OCI-LY1 (cell line): ENCODE results near the gene ZNF629.

Source experiments
- H2AFZ ChIP-seq: fragments of 200-600 bp; sonication (generic), shearing (Covaris generic); 2 replicates; pipeline ENCODE4 v1.6.0; 2014; ENCODE audit warnings: antibody characterized with exemption, mild to moderate bottlenecking, low read length
- H3F3A ChIP-seq: fragments of 200-600 bp; sonication (generic), shearing (Covaris generic); 2 replicates; pipeline ENCODE4 v1.6.0; 2014; ENCODE audit warnings: mild to moderate bottlenecking, antibody characterized with exemption, low read length, moderate library complexity; ENCODE audit not compliant: insufficient read depth
- H3K27ac ChIP-seq: fragments of 200-600 bp; sonication (generic); 2 replicates; pipeline ENCODE4 v1.5.1; 2014; ENCODE audit warnings: low read length, mixed run types, mild to moderate bottlenecking, low read depth; ENCODE audit not compliant: poor library complexity, severe bottlenecking
- H3K27me3 ChIP-seq: fragments of 200-600 bp; sonication (generic); 2 replicates; pipeline ENCODE4 v1.6.0; 2014; ENCODE audit warnings: antibody characterized with exemption, mild to moderate bottlenecking, low read length, moderate library complexity; ENCODE audit not compliant: insufficient read depth
- H3K36me3 ChIP-seq: fragments of 200-600 bp; sonication (generic); 2 replicates; pipeline ENCODE4 v1.6.1; 2014; ENCODE audit warnings: mild to moderate bottlenecking, antibody characterized with exemption, low read length, moderate library complexity, mixed read lengths; ENCODE audit not compliant: insufficient read depth
- H3K4me1 ChIP-seq: fragments of 200-600 bp; sonication (generic); 2 replicates; pipeline ENCODE4 v1.5.1; 2014; ENCODE audit warnings: mild to moderate bottlenecking, low read length, moderate library complexity; ENCODE audit not compliant: insufficient read depth, severe bottlenecking
- H3K4me2 ChIP-seq: fragments of 200-600 bp; sonication (generic), shearing (Covaris generic); 2 replicates; pipeline ENCODE4 v1.6.1; 2014; ENCODE audit warnings: low read length
- H3K4me3 ChIP-seq: fragments of 200-600 bp; sonication (generic); 2 replicates; pipeline ENCODE4 v1.5.1; 2014; ENCODE audit warnings: low read length, low read depth, mild to moderate bottlenecking, mixed read lengths; ENCODE audit not compliant: poor library complexity, severe bottlenecking
- H3K79me2 ChIP-seq: fragments of 200-600 bp; shearing (Covaris generic); 2 replicates; pipeline ENCODE4 v1.6.1; 2016; ENCODE audit warnings: mixed run types, low read length, mixed read lengths; ENCODE audit not compliant: insufficient read depth
- H3K9ac ChIP-seq: fragments of 200-600 bp; sonication (generic), shearing (Covaris generic); 2 replicates; pipeline ENCODE4 v1.6.1; 2014; ENCODE audit warnings: mild to moderate bottlenecking, low read length, mixed read lengths
- H3K9me2 ChIP-seq: fragments of 200-600 bp; sonication (generic), shearing (Covaris generic); 2 replicates; pipeline ENCODE4 v1.6.1; 2014; ENCODE audit warnings: low read depth, mild to moderate bottlenecking, low read length, mixed read lengths
- H3K9me3 ChIP-seq: fragments of 200-600 bp; shearing (Covaris generic); 2 replicates; pipeline ENCODE4 v1.6.1; 2014; ENCODE audit warnings: low read length, mixed read lengths
- H4K20me1 ChIP-seq: fragments of 200-600 bp; sonication (generic), shearing (Covaris generic); 2 replicates; pipeline ENCODE4 v1.6.0; 2016; ENCODE audit warnings: mild to moderate bottlenecking, low read length; ENCODE audit not compliant: insufficient read depth
- EZH2 ChIP-seq: fragments of 200-600 bp; sonication (generic), shearing (Covaris generic); IDR thresholded peaks from 2 replicates; pipeline ENCODE4 v1.8.0; 2017; ENCODE audit warnings: borderline replicate concordance, mixed run types, mild to moderate bottlenecking, antibody characterized with exemption, low read length, moderate library complexity, mixed read lengths
- TF ChIP-seq, protein P1 (sequence below): fragments of 200-600 bp; sonication (generic), shearing (Covaris generic); IDR thresholded peaks from 2 replicates; pipeline ENCODE4 v1.5.1; 2017; ENCODE audit warnings: mild to moderate bottlenecking, antibody characterized with exemption, low read length, moderate library complexity, mixed read lengths

ZNF629 gene

DNA sequence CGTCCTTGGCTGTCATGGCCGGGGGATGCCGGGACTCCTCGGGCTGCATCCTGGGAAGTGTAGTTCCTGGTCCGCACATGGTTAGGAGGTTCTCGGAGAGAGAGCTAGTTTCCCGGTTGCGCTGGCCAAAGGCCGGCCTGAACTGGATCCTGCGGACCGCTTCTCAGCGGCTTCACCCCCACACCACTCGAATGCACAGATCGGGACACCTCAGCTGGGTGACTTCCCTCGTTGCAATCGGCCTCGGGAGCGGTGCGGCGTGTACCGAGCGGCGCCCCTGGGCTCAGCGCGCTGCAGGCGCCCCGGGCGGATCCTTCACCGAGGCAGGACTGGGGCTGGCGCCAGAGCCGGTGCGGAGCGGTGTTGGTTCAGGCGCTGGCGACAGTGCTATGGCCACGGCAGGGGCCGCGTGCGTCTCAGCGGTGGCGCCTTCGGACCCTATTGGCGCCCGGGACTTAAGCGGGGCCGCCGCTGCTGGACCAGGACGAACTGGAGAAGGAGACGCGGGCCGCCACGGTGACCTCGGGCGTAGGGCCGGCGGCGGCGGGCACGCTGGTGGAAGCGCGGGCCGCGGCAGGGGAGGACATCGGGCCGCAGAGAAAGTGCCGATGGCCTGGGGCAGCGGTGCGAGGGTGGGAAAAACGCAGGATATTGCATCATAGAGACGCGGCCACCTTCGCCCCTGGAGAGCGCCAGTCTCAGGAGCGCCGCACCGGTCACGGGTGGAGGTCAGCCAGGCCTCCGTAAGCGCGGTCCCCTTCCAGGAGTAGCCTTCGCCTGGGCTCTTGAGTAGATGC is 11.4 kb downstream of the ZNF629 start:
- no peaks in the 10 kb centered on the region for H3K9me2 ChIP-seq
- no peak overlapping the region for H2AFZ ChIP-seq
- H3K27me3 ChIP-seq: no peaks in the 10 kb centered on the region
- peak overlapping the region; percentile 52 for H3K4me3 ChIP-seq
- peak overlapping the region; percentile 11; the same call in 1 of the 2 replicates for H3K9ac ChIP-seq
- peak overlapping the region; percentile 37 for H3K4me2 ChIP-seq
- no peaks in the 10 kb centered on the region for H3F3A ChIP-seq
- H3K79me2 ChIP-seq: no peaks in the 10 kb centered on the region
- H3K4me1 ChIP-seq: no peaks in the 10 kb centered on the region
- H4K20me1 ChIP-seq: no peaks in the 10 kb centered on the region
- TF ChIP-seq EZH2: no peak
- TF ChIP-seq, protein P1, sequence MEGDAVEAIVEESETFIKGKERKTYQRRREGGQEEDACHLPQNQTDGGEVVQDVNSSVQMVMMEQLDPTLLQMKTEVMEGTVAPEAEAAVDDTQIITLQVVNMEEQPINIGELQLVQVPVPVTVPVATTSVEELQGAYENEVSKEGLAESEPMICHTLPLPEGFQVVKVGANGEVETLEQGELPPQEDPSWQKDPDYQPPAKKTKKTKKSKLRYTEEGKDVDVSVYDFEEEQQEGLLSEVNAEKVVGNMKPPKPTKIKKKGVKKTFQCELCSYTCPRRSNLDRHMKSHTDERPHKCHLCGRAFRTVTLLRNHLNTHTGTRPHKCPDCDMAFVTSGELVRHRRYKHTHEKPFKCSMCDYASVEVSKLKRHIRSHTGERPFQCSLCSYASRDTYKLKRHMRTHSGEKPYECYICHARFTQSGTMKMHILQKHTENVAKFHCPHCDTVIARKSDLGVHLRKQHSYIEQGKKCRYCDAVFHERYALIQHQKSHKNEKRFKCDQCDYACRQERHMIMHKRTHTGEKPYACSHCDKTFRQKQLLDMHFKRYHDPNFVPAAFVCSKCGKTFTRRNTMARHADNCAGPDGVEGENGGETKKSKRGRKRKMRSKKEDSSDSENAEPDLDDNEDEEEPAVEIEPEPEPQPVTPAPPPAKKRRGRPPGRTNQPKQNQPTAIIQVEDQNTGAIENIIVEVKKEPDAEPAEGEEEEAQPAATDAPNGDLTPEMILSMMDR: no peak
- H3K9me3 ChIP-seq: no peaks in the 10 kb centered on the region
- no peak overlapping the region for H3K27ac ChIP-seq
- H3K36me3 ChIP-seq: peaks cover 45% of the 10 kb centered on the region

DNA sequence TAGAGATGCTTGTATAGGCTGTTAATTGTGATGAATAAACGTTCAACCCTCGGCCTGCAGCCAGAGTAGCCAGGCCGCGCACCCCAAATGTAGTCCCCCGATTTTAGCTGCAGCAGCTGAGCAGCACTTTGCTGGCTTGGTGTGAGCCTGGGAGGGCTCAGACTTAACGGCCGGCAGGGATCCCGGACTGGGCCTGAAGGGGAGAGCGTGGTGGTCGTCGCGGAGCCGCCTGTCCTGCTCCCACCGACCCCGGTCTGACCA is 11.9 kb downstream of the ZNF629 start:
- Histone ChIP-seq H3K27me3 (no peaks in the 10 kb centered on the region), H3K9ac (no peak overlapping the region; the same call in 1 of the 2 replicates), H3K9me2 (no peaks in the 10 kb centered on the region), H3K9me3 (no peaks in the 10 kb centered on the region), H3K4me2 (peak overlapping the region; percentile 37), H3K36me3 (peaks cover 50% of the 10 kb centered on the region), H3K79me2 (no peaks in the 10 kb centered on the region), H3K4me3 (peak overlapping the region; percentile 52), H3K4me1 (no peaks in the 10 kb centered on the region), H3F3A (no peaks in the 10 kb centered on the region), H2AFZ (no peak overlapping the region), H4K20me1 (no peaks in the 10 kb centered on the region), H3K27ac (no peak overlapping the region)
- TF ChIP-seq, protein P1: no peak
- TF ChIP-seq EZH2: no peak

DNA sequence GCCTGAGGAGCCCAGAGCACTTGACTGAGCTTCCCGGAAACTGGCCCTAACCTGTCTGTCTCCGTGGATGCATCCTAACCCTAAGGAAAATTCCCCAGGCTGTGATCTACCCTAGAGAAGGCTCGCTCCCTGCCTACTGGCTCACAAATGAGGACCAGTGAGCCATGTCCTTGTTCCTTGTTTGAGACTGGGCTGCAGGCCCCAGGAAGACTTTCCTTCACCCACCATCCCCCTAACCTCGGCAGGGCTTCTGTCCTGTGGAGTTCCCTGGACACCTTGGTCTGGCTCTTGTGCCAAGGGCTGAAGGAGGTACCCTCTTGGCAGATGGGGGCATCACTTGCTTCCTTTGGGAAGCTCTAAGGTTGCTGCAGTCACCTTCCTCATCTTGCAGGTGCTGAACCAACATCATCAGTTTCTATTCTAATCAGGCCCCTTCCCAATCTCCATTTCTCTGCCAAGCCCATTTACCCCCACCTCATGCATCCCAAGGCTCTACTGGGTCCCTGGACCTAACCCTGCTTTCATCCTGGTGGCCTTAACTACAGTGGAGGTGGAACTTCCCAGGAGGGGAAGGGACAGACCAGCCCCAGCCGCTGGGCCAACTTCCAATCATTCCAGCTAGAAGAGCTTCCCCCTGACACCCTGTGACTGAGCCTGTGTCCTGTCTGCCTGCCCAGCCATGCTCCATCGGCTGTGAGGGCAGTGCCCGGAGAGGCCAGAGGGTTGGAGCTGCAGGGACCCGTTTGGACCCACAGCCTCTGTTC is 12.5 kb downstream of the ZNF629 start:
- Histone ChIP-seq H3K36me3 (peaks cover 53% of the 10 kb centered on the region), H3K4me2 (peak overlapping the region; percentile 37; the same call in 1 of the 2 replicates), H3K9me2 (no peaks in the 10 kb centered on the region), H3K9me3 (no peaks in the 10 kb centered on the region), H3K79me2 (no peaks in the 10 kb centered on the region), H3K27me3 (no peaks in the 10 kb centered on the region), H3K4me1 (no peaks in the 10 kb centered on the region), H3K27ac (no peak overlapping the region), H3K4me3 (peak overlapping the region; percentile 52), H2AFZ (no peak overlapping the region), H4K20me1 (no peaks in the 10 kb centered on the region), H3K9ac (no peak overlapping the region), H3F3A (no peaks in the 10 kb centered on the region)
- TF ChIP-seq, protein P1: no peak
- no peak for TF ChIP-seq EZH2
